GM21381 (cell line): Measurements from ENCODE around the gene KCNE3.
"Not testable (repeated sequence)": the region's sequence is repeated elsewhere in the genome, so short reads cannot be mapped to it uniquely, and the experiment has no call there.

Experiments used
- ATAC-seq: cut with Tn5 transposase; IDR thresholded peaks from one replicate; pipeline ENCODE4 v1.9.1; 2021; ENCODE audit warnings: mild to moderate bottlenecking, moderate library complexity; ENCODE audit not compliant: unreplicated experiment

KCNE3 gene

DNA sequence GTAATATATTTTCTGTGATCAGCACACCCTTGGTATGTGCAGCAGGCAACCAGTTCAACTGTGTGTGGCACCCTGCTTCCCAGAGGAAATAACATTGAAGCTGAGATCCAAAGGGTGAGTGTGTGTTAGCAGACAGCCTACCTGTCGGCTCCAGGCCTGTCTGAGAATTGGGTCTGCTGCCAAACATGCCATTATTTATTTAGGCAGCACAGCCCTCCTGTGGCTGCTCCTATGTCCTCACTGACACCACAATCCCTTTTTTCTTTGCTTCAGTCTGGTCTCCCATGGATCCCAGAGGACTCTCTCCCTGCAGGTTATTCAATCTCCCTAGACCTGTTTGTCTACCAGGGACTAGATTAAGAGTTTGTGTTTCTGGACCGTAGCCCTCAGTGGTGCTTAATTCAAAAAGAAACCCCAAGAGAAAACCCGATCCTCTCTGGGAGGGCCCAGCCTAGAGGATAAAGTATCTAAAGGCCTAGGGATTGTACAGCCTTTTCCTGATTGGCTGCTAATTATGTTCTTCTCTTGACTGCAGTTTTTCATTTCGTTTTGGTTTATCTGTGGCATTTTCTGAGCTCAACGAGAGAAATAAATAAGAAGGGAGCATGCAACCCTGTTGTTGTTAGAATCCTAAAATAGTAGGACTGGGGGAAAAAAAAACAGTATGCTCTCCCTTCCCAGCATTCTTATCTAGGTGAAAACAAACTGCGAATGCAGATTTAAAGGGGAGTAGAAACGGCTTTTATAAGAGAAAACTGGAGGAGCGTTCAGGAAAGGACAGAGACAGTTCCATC is 24.1 kb downstream of the KCNE3 start:
- no peak for ATAC-seq

DNA sequence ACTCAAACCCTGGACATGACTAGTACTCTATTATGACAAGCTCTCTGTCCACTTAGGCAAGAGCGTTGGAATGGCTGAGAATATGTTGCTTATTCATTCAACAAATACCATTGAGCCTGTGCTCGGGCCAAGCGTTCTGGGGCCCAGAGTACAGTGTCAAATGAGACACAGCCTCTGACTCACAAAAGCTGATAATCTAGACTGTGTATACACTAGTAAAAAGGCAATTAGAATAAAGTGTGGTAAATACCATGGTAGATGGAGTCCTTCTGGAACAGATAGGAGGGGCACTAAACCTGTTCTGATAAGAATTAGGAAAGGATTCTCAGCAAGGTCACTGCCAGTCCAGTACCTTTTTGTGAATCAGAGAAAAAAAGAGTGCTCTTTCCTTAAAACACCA is 24.7 kb downstream of the KCNE3 start:
- ATAC-seq = no peak

DNA sequence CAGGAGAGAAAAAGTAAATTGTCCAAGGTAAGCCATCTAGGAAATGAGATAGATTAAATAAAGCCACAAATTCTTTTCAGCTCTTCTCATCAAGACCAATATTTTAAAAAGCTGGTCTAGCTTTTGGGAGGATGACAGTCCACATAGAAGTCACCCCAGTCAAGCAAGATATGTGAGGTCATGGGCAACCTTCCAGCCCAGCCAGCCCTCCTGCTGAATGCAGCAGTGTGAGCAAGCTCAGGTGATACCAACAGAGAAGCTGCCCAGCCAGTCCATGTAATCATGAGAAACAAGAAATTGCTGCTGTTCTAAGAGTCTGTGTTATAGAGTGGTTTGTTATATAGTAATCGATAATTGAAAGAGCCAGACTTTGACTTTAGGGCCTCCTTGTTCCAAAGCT is 28.7 kb downstream of the KCNE3 start:
- no peak for ATAC-seq

DNA sequence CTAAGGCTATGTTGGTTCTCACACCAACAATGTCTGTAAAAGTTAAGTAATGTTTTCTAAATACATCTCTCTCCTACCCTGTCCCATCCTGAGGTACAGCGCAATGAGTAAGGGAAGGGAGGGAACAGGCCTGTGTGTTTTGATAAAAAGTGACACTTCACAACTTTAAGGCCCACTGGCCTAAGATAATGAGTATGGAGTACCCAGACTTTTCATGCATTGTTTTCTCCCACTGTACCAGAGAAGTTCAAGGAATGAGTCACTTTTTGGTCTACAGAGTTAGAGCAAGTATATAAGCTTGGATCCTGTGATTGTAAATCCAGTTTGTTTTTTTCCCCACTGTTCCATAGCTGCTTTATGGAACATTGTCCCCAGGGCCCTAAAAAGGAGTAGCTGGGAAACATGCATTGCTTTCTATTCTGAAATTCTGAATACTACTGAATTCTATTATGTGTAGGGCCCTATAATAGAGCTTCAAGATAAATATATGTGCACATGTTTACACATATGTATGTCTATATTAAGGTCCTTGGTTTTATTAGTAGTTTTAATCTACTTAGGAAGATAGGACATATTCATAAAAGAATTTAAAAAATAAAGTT is 29.8 kb downstream of the KCNE3 start:
- no peak for ATAC-seq

DNA sequence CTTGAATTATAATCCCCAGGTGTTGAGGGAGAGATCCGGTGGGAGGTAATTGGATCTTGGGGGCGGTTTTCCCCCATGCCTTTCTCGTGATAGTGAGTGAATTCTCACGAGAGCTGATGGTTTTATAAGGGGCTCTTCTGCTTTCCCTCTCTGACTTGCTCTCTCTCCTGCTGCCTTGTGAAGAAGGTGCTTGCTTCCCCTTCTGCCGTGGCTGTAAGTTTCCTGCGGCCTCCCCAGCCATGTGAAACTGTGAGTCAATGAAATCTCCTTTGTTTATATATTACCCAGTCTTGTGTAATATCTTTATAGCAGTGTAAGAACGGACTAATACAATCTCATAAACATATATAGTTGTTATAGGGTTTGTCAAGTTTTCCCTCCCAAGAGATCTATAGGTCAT is 32.8 kb downstream of the KCNE3 start:
- ATAC-seq = no peak

DNA sequence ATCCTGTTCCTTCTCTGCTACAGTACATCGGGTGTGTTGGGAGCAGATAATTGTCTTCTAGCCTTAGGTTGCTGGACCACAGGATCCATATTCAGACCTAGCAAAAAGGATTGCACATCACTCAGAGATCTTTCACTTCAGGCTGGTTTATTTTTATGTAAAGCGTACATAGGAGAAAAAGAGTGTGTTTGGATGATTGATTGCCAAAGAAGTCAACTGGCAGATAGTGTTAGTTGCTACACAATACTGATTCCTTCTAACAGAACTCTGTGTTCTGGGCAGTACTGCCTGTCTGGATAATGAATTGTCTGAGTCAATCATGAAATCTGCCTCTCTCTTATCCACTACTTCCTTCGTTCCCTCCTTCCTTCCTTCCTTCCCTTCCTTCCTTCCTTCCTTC is 38.1 kb downstream of the KCNE3 start:
- ATAC-seq = no peak

DNA sequence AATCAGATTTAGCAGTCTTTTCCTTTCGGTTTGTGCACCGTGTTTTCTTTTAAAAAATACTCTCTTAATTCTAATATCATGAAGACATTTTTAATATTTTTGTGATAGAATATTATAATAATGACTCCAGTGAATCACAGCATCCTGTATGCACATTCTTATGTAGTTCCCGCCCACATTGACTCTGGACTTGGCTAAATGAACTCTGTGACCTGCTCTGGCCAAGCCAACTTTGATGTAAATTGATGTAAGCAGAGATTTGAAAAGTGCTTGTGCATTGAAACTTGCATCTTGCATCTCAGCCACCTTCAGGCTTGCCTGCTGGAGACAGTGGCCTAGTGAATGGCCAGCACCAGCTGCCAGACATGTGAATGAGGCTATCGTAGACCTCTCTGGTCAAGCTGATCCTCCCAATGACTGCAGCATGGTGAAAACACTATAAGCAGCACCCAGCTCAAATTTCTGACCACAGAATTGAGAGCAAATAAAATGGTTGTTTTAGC is 39.9 kb downstream of the KCNE3 start:
- ATAC-seq = no peak

DNA sequence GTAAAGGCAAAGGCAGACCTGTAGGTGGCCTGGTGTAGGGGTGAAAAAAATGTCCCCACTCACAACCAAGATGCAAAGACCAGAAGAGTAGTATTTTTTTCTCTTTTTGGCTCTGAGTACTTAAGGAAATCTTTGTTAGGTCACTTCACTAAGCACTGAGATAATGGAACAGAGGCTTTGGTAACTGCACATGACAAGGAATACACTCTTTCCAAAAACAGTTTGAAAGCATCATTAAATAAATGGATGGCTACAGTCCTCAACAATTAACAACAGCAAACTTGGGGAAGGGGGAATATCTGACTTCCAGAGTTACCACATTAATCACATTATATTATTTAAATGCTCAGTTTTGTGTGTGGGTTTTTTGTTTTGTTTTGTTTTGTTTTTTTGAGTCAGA is 42.2 kb downstream of the KCNE3 start:
- no peak for ATAC-seq

DNA sequence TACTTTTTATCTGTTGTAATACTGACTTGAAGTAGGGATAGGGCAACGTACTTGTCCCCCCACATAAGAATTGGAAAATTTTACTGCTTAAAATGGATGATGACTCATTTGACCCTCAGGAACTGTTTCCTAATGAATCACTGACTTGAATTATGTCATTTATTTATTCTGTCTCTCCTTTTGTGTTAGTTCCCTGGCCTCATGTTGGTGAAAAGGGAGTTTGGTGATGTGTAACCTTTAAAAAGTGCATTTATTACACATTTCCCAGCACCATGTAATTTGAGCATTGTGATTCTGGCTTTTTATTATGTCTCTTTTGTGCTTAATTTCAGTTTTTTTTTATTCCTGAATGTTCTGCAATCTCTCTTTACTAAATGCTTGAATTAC is 48.8 kb downstream of the KCNE3 start:
- no peak for ATAC-seq

DNA sequence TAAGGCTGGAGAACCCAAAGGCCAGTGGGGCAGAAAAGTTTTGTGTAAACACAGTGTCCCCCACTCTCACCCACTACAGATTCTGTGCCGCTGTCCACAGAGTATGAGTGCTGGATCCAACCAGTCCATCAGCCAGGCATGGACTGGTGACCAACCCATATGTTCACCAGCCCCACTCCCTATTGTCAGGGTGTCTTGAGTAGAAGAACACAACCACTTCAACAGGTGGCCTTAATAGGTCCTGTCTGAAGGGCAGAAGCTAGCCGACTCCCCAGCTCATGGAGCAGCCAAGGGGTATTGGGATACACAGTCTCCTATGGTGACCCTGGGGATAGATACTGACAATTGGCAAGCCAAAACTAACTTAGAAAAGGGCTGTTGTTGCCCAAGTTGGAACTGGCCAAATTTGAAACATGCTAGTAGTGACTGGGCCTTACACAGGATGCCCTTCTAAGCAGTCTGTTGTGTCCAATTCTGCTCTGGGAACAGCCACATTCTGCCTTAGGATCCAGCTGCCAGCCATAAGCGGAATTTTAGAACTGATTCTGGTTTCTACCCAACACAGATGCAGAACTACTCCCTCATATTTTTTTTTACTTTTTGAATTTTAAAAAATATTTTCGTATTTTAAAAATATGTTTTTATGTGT is 49.4 kb downstream of the KCNE3 start:
- ATAC-seq = no peak

DNA sequence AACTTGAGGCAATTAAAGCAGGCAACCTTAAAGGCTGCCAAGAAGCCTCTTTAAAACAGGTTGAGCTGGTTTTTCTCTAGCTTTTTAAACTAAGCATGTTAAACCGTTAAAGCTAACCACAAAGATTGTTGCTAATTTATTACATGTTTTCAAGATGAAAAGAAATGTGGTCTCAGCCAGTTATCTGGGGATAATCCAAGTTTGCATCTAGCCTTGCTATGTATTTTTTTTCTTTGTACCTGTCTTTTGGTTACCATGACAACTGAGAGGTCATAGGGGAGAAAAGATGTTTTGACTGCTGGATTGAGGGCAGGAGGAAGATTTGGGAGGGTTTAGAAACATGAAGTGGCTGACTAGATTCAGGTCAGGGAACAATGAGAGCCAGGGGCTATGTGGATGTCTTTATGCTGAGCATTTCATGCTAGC is 50.0 kb downstream of the KCNE3 start:
- ATAC-seq = no peak

DNA sequence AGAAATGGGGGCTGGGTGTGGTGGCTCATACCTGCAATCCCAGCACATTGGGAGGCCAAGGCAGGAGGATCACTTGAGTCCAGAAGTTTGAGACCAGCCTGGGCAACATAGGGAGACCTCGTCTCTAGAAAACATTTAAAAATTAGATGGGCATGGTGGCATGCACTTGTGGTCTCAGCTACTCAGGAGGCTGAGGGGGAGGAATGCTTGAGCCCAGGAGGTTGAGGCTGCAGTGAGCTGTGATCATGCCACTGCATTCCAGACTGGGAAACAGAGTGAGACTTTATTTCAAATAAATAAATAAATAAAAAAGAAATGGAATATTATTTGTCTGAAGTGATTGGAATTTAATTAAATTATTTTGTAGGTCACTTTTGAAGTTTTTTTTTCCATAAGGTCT is 50.4 kb downstream of the KCNE3 start:
- not testable (repeated sequence) for ATAC-seq

DNA sequence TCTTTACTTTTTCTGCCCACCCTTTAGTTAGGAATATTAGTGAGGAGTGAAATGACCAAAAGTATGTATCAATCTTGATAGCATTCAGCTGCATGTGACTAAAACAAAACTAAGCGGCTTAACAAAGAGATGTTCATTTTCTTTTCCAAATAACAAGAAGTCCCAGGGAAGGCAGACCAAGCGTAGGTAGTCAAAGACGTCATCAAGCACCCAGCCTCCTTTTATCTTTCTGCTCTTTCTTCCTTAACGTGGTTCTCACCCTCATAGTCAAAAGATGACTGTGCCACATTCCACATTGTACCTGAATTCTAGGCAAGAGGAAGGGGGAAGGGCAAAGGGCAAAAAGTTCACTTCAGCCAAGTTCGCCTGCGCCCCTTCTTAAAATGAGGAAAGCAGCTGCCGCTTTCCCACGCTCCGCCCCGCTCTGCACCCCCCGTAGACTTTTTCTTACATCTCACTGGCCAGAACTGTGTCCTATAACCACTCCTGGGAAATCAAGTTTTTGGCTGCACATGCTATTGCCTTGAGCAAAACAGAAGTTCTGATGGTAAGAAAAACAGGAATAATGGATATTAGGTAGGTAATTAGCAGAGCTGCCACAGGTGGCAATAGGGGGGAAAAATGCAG is 54.5 kb downstream of the KCNE3 start:
- ATAC-seq = no peak

DNA sequence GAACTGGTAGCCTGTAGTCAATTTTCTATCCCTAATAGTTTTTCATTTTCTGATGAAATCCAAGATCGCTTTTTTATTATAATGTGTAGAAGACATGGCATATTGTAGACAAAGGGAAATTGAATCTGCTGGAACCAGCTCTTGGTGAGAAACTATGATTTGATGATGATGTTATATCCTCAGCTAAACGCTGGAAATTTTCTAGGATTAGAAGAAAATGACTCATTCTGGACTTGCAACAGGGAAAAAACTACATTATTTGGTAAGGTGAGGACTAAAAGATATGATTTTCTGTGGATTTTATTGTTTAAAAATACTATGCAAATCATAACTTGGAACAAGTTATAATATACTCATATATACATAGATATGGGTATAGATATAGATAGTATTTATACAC is 55.0 kb downstream of the KCNE3 start:
- ATAC-seq = no peak

DNA sequence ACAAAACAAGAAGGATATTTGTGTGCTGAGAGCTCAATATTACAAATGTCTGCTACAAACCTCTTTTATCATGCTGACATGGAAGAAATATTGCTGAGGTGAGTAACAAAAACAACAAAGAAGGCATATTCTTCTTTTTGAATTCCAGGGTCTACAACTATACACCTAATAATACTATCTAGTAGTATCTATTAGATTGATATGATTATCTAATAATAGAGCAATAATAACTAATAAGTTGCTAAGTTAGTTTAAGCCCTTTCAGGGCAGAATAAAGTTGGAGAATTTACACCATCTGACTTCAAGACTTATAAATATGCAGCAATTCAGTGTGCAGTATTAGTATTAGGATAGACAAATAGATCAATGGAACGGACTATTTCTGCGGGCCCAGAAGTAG is 57.7 kb downstream of the KCNE3 start:
- ATAC-seq = no peak
